SU-DHL-6 (cell line): ENCODE results near the gene DCLRE1C.
"Not testable (repeated sequence)": the region's sequence is repeated elsewhere in the genome, so short reads cannot be mapped to it uniquely, and the experiment has no call there.

Experiments used
- CTCF ChIP-seq: fragments of 200-600 bp; sonication (generic); IDR thresholded peaks from one replicate; pipeline ENCODE4 v1.5.1; 2017; ENCODE audit warnings: antibody characterized with exemption, mild to moderate bottlenecking, low read length, moderate library complexity; ENCODE audit not compliant: insufficient read depth, poor library complexity, severe bottlenecking
- EZH2phosphoT487 ChIP-seq: fragments of 200-600 bp; sonication (generic), shearing (Covaris generic); conservative IDR thresholded peaks from 2 replicates; pipeline ENCODE4 v1.6.1; 2018; ENCODE audit warnings: mild to moderate bottlenecking, antibody characterized with exemption, low read length, moderate library complexity, mixed read lengths

DNA sequence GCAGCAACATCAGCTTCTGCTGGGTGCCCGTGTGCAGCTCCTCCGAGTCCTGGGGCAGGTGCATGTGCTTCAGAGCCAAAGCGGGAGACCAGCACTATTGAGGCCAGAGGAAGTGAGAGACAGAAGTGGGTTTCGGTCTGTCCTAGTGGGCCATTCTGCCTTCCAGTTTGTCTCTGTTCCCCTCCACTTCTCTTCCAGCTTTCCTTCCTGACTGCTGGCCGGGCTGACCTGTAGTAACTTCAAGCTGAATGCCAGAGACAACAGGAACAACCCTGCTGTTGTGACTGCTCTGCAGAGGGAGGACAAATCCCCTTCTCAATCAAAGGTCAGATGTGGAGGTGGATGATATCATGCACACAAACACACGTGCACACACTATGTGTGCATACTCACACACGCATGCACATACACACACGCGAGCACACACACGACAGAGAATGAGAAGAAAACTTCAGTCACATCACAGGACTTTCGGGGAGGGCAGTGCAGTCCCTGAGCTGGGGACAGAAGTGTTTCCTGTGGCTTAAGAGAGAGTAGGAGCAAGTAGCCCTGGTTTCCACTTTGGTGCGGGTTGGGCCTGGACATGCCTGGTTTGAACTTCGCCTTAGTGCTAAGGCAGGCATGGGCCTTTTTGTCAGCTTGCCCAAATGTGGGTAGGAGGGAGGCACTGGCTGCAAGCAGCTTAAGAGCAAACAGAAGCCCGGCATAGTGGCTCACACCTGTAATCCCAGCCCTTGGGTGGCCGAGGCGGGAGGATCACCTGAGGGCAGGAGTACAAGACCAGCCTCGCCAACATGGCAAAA, 11.5 kb downstream of the DCLRE1C start:
- TF ChIP-seq CTCF, EZH2phosphoT487: not testable (repeated sequence)
